ENCODE data around the gene NOS1.
A peak's percentile ranks its signal among the peaks of the same experiment; 100 is the strongest.

The NOS1 gene

DNA sequence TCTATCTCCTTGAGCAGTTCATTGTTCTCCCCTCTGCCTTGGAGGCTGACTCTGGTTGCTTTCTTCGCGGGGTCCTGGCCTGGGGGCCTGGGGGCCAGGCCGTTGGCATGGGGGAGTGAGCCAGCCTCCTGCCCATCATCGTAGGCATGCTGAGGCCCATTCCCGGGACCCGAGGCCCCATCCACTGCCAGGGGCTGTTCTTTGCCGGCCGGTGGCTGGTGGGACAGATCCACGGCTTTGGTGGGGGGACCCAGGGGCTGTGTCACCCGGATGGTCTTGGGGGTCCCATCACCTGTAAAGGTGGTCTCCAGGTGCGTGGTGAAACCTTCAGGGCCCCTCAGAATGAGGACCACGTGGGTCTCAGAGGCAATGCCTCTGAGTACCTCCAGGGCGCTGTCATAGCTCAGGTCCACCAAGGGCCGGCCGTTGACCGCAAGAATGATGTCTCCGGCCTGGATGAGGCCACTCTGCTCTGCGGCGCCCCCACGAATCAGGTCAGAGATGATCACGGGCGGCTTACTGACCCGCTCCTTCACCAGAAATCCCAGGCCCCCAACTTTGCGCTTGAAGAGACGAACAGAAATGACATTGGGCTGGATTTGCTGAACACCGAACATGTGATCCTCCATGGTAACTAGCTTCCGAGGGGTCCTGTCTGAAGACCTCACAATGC is 30.8 kb downstream of the NOS1 start:
- DNase-seq (ENCODE audit: low spot score): no peak

DNA sequence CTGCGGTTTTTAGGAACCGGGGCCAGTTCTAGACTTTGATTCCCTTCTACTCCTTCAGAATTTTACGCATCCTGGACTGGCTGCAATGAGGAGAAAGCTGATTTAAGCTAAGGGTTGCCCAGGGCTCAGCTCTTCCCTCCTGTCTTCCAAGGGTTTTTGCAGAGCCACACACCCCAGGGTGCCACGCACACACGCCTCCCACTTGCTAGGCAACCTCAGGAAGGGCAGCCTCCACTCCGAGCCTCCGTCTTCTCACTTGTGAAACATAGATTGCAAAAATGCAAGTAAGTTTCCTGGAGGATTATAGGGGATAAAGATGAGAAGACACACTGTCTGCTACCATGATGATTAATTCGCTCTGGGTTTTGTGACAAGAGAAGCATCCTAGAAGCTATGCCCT is 31.7 kb downstream of the NOS1 start:
- DNase-seq (ENCODE audit: low spot score): no peak

GRCh38 chr12:117328556-117329100 is 32.8 kb downstream of the NOS1 start:
- no peak for DNase-seq (ENCODE audit: low spot score)

GRCh38 chr12:117322428-117322827 is 39.0 kb downstream of the NOS1 start:
- DNase-seq (ENCODE audit: low spot score): no peak

- DNase-seq (ENCODE audit: low spot score): no peak
Observed at GRCh38 chr12:117321572-117321971, 39.9 kb downstream of the NOS1 start.

- peak; percentile 76 for DNase-seq (ENCODE audit: low spot score)
Observed at GRCh38 chr12:117318591-117318990, 42.8 kb downstream of the NOS1 start.

DNA sequence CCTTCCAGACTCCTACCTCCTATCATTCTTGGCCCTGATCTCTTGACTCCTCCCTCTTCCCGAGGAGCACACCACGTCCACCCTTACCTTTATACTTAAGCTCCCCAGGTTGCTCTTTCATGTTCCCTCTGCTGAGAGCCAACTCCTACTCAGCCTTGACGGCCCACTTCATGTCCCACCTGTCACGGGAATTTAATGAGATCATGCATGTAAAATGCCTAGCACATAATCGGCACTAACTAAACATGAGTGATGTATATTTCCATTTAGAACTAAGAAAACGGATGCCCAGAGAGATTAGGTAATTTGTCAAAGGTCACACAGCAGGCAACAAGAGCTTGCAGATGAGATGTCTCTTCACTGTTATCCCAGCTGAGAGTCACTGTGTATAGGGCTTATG is 45.1 kb downstream of the NOS1 start:
- DNase-seq (ENCODE audit: low spot score): no peak

GRCh38 chr12:117313926-117314325 is 47.5 kb downstream of the NOS1 start:
- DNase-seq (ENCODE audit: low spot score): no peak

GRCh38 chr12:117312770-117313169 is 48.7 kb downstream of the NOS1 start:
- no peak for DNase-seq (ENCODE audit: low spot score)

DNA sequence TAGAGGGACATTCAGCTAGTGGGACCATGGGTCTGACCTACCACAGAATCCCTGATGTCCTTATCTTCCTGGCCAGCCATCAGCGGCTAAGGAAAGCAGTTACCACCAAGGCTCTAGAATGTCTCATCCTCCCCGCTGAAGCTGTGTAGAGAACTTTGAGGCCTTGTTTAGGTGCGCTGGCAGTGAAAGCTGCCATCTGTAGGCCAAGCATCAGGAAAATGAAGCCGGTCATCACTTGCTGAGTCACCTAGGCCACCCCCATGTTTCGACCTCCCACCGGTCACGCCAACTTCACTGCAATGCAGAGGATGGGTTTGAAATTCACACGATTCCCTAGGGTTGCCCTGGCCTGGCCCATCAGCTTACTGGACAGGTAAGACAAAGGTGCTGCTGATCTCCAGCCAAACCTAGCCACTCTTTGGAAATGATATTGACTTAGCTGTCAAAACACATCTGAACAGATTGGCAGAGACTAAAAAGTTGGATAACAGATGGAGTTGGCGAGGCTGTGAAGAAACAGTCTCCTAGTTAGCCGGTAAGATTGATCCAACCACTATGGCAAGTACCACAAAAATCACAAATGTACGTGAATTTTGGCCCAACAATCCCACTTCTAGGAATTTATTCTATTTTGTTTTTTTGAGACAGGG is 52.0 kb downstream of the NOS1 start:
- DNase-seq (ENCODE audit: low spot score): no peak

GRCh38 chr12:117300174-117300573 is 61.3 kb downstream of the NOS1 start:
- no peak for DNase-seq (ENCODE audit: low spot score)

DNA sequence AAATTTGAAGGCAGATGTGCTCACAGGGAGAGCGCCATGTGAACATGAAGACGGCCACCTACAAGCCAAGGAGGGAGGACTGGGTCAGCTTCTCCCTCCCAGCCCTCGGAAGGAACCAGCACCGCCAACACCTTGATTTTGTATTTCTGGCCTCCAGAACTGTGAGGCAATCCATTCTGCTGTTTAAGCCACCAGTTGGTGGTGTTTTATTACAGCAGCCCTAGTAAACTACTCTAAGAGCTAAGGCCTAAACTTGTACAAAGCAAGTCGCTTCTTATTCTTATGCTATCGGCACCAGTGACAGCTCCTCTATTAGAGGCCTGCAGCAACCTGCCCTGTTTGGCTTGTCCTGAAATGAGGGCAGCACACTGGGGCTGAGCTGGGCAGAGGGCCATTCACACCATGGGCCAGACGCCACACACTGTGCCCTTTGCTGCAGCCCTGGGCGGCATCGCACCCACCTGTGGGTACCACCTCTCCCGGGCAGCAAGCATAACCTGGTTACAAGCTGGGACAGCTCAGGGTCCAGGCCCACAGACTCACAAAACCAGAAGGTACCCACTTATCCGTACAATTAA is 62.7 kb downstream of the NOS1 start:
- DNase-seq (ENCODE audit: low spot score): peak; percentile 36

DNA sequence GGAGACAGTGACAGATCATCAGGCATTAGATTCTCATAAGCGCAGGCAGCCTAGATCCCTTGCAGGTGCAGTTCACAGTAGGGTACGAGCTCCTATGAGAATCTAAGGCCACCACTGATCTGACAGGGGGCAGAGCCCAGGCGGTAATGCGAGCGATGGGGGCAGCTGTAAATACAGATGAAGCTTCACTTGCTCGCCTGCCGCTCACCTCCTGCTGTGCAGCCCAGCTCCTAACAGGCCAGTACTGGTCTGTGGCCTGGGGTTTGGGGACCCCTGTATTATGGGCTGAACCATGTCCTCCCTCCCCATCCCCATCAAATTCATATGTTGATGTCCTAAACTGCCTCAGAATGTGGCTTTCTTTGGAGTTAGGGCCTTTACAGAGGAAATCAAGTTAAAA is 63.2 kb downstream of the NOS1 start:
- DNase-seq (ENCODE audit: low spot score): no peak

DNA sequence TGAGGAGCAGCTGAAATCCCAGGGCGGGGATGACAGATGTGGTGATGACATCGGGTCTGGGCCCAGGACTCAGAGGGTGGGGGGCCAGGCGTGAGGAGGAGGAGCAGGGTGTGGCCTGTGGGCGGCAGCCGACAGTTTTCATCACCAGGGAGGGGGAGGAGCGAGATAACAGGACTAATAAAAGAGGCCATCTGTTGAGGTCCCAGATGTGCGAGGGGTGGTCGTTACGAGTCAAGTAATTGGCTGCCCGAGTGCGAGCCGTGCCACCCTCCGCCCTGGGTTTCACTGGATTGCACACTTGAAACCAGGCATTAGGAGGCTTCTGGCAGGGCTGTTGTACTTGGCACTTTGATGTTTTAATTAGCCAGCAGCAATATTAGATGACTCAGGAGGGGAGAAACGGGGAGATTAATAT is 67.2 kb downstream of the NOS1 start:
- no peak for DNase-seq (ENCODE audit: low spot score)

GRCh38 chr12:117293510-117293909 is 67.9 kb downstream of the NOS1 start:
- DNase-seq (ENCODE audit: low spot score): no peak

- no peak for DNase-seq (ENCODE audit: low spot score)
Observed at GRCh38 chr12:117292688-117293087, 68.7 kb downstream of the NOS1 start.

DNA sequence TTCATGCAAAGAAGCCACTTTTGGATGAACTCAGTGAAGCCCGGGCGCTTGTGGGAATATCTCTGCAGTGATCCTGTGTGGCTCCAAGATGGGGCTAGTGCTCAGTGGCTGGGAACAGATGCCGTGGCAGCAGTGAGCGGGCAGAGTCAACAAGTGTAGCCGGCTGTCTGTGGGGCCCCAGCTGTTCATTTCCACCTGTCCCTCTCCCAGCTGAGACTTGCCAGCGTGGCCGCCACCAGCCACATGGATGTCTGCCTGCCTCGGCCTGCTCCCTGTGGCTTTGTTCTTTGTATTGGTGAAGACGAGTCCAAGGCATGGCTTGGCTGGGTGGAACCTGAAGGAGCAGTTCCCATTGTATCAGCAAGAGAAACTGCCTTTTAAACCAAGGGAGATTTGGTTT is 77.3 kb downstream of the NOS1 start:
- DNase-seq (ENCODE audit: low spot score): no peak

GRCh38 chr12:117282490-117282889 is 78.9 kb downstream of the NOS1 start:
- DNase-seq (ENCODE audit: low spot score): no peak

DNA sequence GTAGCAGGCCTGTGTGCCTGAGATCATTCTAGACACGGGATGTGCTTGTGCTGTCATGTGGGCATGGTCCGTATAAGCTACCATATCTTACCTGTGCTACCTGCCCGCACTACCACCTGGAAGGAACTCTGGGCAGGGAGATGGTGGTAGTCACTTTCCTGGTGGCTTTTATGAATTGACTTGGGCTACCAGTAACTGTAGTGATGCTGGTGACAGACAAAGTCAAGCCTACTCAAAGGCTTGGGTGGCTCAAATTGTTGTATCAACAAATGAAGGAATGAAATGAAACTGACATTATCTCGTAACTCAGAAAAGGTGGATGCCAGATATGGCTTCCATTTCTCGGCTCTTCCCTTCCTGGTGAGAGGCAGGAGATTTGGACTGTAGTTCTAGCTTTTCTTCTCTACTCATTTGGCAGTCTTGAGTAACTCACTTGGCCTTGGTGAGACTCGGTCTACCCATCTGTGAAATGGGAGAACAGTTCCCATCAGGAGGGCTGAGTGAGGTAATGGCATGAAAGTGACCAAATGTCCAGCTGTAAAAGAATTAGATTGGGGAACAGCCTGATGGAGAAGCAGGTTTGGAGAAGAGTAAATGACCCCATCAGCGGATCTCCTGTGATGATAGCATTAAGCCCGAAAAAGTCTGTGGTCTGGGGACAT is 81.3 kb downstream of the NOS1 start:
- DNase-seq (ENCODE audit: low spot score): no peak

GRCh38 chr12:117279606-117280005 is 81.8 kb downstream of the NOS1 start:
- peak; percentile 31 for DNase-seq (ENCODE audit: low spot score)

- DNase-seq (ENCODE audit: low spot score): no peak
Observed at GRCh38 chr12:117277875-117278274, 83.6 kb downstream of the NOS1 start.

GRCh38 chr12:117273091-117273490 is 88.3 kb downstream of the NOS1 start:
- DNase-seq (ENCODE audit: low spot score): no peak

- DNase-seq (ENCODE audit: low spot score): no peak
Observed at GRCh38 chr12:117272690-117273089, 88.7 kb downstream of the NOS1 start.

Data from cerebellar cortex (tissue), 1 donor.